Ishikawa (cell line): ENCODE measurements around the gene EEFSEC.

Source experiments
- CEBPB ChIP-seq: IDR thresholded peaks from 2 replicates; pipeline ENCODE4 v1.6.1; 2012
- CREB1 ChIP-seq: IDR thresholded peaks from 2 replicates; pipeline ENCODE4 v1.6.1; 2012; ENCODE audit warnings: low read depth
- EGR1 ChIP-seq: IDR thresholded peaks from 2 replicates; pipeline ENCODE4 v1.6.1; 2012
- EP300 ChIP-seq: IDR thresholded peaks from 2 replicates; pipeline ENCODE4 v1.6.1; 2012; ENCODE audit warnings: borderline replicate concordance
- FOXM1 ChIP-seq: IDR thresholded peaks from 2 replicates; pipeline ENCODE4 v1.6.1; 2012; ENCODE audit warnings: low read depth, borderline replicate concordance
- MAX ChIP-seq: IDR thresholded peaks from 2 replicates; pipeline ENCODE4 v1.6.1; 2012
- NFIC ChIP-seq: IDR thresholded peaks from 2 replicates; pipeline ENCODE4 v1.6.1; 2012
- RAD21 ChIP-seq: IDR thresholded peaks from 2 replicates; pipeline ENCODE4 v1.6.1; 2012; ENCODE audit warnings: low read depth
- REST ChIP-seq: IDR thresholded peaks from 2 replicates; pipeline ENCODE4 v1.6.1; 2012; ENCODE audit warnings: low read depth, mild to moderate bottlenecking
- TAF1 ChIP-seq: IDR thresholded peaks from 2 replicates; pipeline ENCODE4 v1.6.1; 2012; ENCODE audit warnings: low read depth, mild to moderate bottlenecking
- TCF12 ChIP-seq: IDR thresholded peaks from 2 replicates; pipeline ENCODE4 v1.6.1; 2012; ENCODE audit warnings: low read depth
- TEAD4 ChIP-seq: IDR thresholded peaks from 2 replicates; pipeline ENCODE4 v1.6.1; 2012
- USF1 ChIP-seq: IDR thresholded peaks from 2 replicates; pipeline ENCODE4 v1.6.1; 2012
- YY1 ChIP-seq: IDR thresholded peaks from 2 replicates; pipeline ENCODE4 v1.6.1; 2012; ENCODE audit warnings: low read depth
- ZBTB7A ChIP-seq: IDR thresholded peaks from 2 replicates; pipeline ENCODE4 v1.6.1; 2012; ENCODE audit warnings: low read depth

The EEFSEC gene

GRCh38 chr3:128418900-128419299 lies 265.6 kb downstream of the EEFSEC start:
- TF ChIP-seq TCF12 (no peak), FOXM1 (no peak), MAX (no peak), NFIC (no peak), CREB1 (no peak), REST (no peak), ZBTB7A (no peak), EGR1 (no peak), TAF1 (no peak), TEAD4 (no peak), CEBPB (no peak), EP300 (no peak), USF1 (no peak), YY1 (no peak), RAD21 (no peak)

GRCh38 chr3:128419311-128419710 lies 266.0 kb downstream of the EEFSEC start:
- TF ChIP-seq EP300 (no peak), CEBPB (no peak), ZBTB7A (no peak), RAD21 (no peak), FOXM1 (no peak), CREB1 (no peak), TAF1 (no peak), TEAD4 (no peak), USF1 (no peak), MAX (no peak), EGR1 (no peak), YY1 (no peak)

GRCh38 chr3:128420289-128420688 lies 267.0 kb downstream of the EEFSEC start:
- TF ChIP-seq REST (no peak), YY1 (no peak), ZBTB7A (no peak), MAX (no peak), EP300 (no peak), USF1 (no peak)

GRCh38 chr3:128420720-128421438 lies 267.6 kb downstream of the EEFSEC start:
- no peak for TF ChIP-seq REST
